ENCODE data around the gene BBOX1. TPM values are rescaled to one million over a fixed set of nuclear protein-coding genes. Genes with fewer than 3 reads are reported as not detected.
"Not testable (repeated sequence)": the region's sequence is repeated elsewhere in the genome, so short reads cannot be mapped to it uniquely, and the experiment has no call there.

The BBOX1 gene
- total RNA-seq, 1 donor from 2014 or later: 1.1 TPM

DNA sequence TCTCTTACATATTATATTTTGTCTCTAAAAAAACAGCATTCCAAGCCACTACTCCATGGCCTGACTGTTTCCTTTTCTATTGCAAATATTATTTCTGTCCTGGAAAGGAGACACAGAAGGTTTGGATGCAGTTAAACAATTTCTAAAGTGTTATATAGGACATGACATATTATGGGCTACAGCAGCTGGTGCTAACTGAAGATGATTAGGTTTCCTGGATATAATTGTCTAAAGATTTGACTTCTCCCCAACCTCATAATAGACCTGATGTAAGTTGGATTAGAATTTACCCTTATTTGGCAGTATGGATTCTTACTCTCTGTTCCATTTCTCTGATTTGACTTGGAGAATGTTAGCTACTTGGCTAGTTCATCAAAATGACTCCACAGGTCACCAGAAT is 90.2 kb downstream of the BBOX1 start:
- DNase-seq: peak; percentile 36

DNA sequence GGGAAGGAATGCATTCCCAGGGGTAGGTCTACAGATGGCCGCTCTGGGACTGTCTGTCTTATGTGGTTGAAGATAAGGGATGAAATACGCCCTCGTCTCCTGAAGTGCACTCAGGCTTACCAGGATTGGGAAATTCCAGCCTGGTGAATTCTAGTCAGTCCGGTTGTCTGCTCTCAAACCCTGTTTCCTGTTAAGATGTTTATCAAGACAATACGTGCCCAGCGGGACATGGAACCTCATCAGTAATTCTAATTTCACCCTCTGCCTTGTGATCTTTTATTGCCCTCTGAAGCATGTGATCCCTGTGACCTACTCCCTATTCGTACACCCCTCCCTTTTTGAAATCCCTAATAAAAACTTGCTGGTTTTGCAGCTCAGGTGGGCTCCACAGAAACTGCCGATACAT is 95.3 kb downstream of the BBOX1 start:
- not testable (repeated sequence) for DNase-seq

DNA sequence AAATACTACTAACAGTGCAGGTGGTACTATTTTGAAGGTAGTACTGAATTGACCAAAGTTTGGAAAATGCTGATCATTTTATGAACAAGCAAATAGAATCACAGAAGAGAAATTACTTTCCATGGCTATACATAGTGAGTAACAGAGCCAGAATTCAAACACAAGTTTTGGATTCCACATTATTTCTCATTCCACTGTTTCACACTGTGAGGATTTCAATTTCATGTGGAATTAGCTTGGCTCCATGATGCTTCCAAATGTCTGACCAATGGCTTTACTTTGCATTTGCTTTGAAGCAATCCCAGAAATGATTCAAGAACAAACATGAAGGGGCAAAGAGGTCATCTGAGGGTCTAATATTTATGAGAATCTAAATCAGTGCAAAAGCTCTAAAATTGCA is 98.1 kb downstream of the BBOX1 start:
- DNase-seq: peak; percentile 11

DNA sequence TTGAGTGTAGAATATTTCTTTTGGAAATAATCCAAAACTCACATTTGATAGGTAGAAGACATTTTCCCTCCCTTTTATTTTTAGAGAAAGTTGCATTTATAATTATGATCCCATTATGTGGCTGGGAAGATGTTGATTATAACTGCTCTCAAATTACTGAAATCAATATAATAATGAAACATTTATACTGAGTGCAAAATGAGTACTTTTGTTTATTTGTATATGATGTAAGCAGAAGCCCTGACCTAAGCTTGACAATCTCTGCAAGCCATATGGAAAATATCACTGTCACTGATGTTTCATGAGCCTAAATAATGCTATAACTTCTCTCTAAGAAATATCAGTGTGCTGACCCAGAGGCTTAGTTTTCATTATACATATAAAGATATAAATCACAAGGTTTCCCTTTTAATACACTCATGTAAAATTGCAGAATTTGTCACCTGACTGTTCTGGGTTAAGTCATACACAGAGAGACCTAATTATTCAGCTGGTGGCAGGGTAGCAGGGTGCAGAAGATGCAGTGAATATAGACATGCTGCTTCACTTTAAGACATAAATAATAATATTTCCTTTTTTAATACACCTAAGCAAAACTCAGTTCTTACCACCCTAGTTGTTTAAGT is 99.2 kb downstream of the BBOX1 start:
- peak; percentile 62 for DNase-seq

DNA sequence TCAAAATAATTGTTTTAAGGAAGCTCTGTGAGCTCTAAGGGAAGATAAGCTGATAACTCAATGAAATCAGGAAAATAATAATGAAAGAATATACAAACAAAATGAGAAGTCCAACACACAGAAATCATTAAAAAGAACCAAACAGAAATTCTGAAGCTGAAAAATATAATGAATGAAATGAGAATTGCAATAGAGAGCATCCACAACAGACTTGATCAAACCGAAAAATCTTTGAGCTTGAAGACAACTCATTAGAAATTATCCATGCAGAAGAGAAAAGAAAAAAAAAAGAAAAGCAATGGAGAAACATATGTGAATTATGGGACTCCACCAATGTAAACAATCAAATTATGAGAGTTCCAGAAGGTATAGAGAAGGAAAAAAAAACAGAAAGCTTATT is 101.0 kb downstream of the BBOX1 start:
- DNase-seq: no peak

DNA sequence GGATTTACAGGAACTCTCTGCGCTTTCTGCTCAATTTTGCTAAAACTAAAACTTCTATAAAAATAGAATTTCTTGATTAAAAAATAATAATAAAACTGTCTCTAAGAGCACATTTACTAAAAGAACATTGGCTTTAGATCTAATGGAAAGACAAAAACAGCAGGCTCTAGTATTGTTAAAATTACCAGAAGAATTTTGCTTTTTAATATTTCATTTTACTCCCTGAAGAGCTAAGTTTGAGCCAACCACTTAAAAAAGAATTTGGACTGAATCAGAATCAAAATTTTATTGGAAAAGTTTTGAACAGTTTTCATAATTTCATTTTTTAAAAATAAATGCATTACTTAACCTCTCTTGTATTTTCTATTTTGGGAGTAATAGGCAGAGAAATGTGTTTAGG is 107.3 kb downstream of the BBOX1 start:
- no peak for DNase-seq

DNA sequence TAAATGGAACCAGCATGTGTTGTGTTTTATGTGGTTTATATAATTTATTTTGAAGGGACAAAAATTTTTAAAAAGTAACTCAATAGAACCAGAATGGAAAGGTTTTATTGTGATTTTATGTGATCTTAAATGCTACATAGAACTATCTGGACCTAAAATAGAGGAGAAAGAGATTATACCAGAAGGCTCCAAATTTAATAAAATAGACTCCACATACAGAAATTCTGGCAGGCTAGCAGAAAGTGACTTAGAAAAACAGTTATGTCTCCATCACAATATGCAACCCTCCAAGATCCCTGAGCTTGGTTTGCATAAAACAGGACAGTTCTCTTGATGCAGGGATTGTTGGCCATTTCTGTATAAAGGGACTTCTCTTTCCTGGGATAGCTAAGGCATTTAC is 107.9 kb downstream of the BBOX1 start:
- no peak for DNase-seq

DNA sequence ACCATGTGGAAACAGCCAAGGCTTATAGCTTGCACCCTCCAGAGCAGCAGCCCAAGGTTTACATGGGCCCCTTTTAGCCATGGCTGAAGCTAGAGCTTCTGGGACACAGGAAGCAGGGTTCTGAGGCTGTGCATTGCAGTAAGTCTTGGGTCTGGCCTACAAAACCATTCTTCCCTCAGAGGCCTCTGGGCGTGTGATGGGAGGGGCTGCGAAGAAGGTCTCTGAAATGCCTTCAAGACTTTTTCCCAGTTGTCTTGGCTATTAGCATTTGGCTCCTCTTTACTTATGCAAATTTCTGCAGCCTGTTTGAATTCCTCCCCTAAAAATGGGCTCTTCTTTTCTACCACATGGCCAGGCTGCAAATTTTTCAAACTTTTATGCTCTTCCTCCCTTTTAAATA is 109.5 kb downstream of the BBOX1 start:
- no peak for DNase-seq

DNA sequence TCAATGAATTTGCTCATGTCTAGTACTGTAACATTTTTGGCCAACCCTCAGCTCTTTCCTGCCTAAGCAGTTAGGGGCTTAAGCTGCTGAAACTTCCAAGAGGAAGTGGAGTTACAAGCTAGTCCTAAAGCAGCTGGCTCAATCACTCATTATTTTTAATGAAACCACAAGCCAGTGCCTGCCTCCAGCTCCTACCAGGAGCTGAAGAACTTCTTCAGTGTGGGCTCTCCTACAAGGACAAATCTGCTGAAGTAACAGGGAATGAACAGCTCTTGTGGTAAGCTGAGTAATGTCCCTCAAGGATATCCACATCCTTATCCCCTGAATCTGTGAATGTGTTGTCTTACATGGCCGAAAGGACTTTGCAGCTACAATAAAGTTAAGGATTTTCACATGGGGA is 112.5 kb downstream of the BBOX1 start:
- no peak for DNase-seq

DNA sequence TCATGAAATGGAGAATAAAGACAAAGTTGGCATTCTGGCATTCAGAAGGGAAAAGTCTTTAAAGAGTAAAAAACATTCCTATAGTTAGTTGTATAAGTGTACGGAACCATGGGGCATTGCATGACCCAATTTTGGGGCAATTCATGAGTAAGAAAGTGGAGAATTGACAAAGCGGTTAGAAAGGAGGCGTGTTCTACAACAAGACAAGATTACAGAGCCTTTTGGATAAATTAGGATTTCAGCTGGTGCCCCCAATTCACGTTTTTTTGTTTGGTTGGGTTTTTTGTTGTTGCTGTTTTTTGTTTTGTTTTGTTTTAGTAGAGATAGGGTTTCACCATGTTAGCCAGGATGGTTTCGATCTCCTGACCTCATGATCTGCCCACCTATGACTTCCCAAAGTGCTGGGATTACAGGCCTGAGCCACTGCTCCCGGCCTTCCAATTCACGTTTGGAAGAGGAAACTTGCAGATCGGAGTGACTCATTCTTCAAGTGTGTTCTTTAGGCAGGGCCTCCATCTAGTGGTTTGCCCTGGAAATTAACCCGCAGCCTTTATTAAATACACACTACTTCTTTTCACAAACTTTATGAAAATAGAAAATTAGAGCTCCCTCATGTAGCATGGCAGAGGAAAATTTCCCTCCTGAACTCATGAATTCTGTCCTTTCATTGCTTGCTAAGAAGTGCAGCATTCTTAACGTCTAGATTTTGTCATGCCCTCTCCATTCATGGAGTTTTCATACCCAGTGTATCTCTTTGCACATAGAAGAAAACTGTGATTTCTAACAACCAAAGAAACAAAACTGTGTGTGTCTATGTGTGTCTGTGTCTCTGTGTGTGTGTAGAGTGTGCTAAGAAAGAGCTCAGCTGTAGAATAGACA is 118.1 kb downstream of the BBOX1 start:
- DNase-seq: peak; percentile 90

DNA sequence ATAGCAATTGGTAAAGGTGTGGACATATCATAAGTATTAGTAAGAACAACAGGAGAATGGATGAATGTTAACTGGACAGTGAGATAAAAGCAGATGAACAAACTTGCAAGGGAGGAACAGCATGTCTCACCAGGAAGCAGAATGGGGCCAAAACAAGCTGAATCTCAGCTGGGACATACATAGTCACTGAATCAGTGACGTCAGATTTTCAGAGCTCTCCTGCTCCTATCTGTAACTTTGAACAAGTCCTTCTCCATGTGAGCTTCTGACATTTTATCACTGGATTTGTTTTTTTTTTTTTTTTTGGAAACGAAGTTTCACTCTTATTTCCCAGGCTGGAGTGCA is 118.7 kb downstream of the BBOX1 start:
- DNase-seq: no peak

DNA sequence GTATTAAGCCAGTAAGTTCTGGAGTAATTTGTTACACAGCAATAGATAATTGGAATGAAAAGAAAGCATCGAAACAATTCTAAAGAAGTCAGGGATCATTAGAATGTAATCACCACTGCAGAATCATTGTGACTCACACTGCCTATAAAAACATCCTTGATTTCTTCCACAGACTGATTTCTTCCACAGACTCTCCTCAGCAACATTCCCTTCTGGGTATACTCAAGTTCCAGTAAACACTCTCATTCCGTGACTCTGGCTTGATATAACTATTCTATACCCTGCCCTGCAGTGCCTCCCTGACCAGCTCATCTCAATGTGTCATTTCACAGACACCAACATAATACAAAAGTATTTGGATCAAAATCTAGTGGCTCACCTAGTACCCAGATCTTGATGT is 120.5 kb downstream of the BBOX1 start:
- DNase-seq: no peak

DNA sequence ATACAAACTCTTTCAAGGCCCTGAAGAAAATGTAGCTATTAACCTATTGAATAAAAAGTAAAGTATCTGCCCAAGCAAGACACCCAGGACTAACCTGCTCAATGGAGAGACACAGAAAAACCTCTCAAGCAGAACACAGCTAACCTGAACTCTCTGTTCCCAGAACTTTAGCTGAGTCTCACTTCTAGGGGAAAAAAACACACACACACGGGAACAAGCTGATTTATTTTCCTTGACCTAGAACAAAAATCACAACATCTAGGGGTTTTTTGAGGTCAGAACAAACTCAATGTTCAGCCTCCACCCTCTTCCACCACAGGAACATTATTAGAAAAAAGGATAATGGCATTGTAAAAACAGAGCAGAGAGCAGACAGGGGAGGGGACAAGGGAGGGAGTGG is 121.6 kb downstream of the BBOX1 start:
- no peak for DNase-seq

DNA sequence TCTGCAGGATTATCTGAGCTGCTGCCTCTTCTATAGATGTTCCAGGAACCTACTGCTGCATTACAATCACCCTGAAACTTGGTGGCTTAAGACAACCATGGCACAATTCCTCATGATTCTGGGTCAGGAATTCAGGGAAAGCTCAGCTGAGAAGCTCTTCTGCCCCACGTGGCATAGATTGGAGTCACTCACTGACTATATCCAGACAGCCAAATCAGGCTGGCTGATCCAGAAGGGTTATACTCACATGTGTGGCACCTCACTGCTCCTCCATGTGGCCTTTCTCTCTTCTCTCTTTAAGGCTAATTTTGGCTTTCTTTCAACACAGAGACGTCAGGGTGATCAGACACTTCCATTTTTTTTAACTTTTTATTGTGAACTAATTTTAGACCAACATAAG is 125.5 kb downstream of the BBOX1 start:
- no peak for DNase-seq

DNA sequence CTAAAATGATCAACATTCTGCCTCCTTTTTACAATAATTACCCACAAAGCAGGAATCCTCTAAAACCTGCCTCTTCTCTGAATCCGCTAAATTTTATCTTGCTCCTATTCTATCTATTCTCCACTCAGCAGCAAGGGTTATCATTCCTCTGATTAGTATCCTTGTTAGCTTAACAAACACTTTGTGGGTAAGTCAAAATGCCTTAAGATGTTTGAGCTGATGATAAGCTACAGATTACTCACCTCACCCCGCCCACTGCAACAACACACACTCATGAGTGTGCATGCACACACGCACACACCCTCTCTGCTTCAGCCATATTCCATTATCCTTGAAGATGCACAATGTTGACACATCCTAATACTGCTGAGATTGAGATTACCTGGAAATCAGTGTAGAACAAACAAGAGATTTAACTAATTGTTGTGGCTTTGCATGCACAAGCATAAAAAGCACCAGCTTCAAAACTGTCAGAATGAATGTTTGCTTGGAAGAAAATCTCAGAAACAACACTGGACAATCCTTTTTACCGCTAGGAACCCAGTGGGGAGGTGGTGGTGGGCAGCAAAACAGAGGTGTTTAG is 130.9 kb downstream of the BBOX1 start:
- DNase-seq: no peak

DNA sequence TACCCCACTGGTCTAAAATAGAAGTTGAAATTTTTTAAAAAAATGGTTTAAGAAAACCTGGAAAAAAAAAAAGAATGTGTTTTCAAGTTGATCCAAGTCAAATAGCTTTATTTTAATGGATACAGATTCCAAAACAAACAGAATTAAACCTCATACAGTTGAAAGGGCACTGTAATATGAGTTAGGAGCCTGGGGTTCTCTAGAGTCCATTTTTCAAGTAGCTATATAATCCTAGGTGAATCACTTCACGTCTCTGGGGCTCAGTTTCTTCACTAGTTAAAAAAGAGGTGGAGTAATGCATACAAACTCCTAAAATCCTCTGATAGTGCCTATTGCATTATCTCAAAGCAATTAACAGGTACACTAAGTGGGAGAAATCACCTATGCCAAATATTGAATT is 132.9 kb downstream of the BBOX1 start:
- DNase-seq: peak; percentile 16

DNA sequence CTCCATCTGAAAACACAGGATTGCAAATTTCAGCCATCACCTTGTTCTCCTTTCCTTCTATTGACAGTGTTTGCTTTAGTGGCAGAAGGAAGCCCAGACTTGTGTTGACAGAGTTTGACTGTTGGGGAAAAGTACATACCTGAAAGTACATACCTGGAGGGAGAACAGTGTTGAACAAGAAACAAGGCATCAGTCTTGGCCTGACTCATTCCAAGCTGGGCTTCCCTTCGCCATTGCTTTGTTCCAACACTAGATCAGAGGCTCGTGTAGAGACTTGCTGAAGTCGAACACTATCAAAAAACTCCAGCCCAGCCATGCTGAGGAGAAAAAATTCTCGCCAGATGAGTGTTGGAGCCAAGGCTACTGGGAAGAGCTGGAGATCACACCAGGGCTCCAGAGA is 133.4 kb downstream of the BBOX1 start:
- DNase-seq: peak; percentile 57

DNA sequence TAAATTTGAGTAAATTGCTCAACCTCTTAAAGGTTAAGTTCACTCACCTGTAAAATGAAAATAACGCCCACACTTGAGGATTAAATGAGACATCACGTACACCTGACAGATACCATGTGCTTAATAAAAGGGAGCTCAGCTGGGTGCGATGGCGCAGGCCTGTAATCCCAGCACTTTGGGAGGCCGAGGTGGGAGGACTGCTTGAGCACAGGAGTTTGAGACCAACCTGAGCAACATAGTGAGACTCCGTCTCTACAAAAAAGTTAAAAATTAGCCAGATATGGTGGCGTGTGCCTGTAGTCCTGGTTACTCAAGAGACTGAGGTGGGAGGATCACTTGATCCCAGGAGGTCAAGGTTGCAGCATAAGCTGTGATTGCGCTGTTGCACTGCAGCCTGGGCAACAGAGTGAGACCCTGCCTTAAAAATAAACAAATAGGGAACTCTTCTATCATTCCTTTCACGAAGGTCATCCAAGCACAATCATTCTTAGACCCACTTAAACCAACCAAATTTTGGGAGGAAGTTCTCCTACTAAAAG is 134.1 kb downstream of the BBOX1 start:
- DNase-seq: no peak

DNA sequence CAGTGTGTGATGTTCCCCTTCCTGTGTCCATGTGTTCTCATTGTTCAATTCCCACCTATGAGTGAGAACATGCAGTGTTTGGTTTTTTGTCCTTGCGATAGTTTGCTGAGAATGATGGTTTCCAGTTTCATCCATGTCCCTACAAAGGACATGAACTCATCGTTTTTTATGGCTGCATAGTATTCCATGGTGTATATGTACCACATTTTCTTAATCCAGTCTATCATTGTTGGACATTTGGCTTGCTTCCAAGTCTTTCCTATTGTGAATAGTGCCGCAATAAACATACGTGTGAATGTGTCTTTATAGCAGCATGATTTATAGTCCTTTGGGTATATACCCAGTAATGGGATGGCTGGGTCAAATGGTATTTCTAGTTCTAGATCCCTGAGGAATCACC is 134.9 kb downstream of the BBOX1 start:
- DNase-seq: not testable (repeated sequence)
